GM19023 (cell line): ENCODE measurements around the gene DDX41.
"Not testable (repeated sequence)": the region's sequence is repeated elsewhere in the genome, so short reads cannot be mapped to it uniquely, and the experiment has no call there.

Source experiments
- ATAC-seq: cut with Tn5 transposase; IDR thresholded peaks from one replicate; pipeline ENCODE4 v1.9.1; 2021; ENCODE audit warnings: mild to moderate bottlenecking, moderate library complexity; ENCODE audit not compliant: unreplicated experiment

DDX41 gene

DNA sequence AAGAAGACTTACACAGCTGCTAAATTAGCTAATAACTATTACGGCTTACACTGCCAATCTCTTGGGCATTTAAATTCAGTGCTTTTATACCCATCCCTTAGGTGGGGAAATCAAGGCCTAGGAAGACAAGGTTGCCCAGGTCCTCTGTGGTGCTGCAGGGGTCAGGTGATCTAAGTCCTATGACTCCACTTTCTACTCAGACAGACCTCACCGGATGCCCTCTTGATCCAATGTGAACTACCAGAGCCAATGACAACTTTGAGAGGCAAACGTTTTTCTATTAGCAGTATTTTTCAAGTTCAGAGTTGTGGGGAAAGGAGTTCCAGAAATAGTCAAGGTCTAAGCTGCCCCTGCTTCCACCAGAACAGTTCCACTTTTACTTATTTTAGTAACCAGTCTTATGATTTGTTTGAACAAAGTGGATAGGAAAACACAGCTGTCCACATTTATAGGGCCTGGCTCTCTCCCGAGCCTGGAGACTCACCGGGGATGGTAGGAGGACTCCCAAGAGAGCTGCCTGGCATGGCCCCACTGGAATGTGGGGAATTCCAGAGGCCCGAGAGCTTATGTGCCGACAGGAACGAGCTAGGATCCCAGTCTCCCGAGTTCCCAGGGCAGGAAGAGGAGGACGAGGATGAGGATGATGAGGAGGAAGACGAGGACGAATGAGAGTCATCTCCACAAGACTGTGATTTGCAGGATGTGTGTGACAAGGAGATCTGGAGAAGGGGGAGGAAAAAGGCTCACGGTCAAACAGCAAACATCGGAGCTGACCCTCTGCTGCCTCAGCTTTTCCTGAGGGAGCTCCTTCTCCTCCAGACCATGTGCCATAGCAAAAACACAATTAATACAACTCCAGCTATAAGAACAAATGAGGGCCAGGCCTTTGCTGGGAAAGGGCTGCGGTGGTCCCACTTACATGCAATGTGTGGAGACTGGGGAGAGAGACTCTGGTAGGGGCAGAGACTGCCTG is 20.9 kb upstream of the DDX41 start:
- no peak for ATAC-seq

DNA sequence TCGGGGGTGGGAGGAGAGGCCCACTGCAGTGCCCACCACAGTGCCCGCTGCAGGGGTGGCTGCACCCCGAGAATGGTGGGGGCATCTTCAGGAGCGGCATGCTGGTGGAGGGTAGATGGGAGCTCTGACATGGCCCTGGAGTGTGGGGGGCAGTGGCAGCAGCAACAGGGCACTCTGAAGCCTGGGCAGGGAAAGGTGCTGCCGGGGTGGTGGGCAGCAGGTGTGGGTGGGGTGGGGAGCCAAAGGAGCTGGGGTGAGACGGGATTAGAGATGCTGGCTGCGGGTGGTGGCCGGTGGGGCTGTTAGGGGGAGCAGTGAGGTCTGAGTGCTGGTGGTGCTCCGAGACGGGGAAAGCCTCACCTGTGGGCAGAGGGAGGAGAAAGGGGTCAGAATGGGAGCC is 19.6 kb upstream of the DDX41 start:
- ATAC-seq: no peak

DNA sequence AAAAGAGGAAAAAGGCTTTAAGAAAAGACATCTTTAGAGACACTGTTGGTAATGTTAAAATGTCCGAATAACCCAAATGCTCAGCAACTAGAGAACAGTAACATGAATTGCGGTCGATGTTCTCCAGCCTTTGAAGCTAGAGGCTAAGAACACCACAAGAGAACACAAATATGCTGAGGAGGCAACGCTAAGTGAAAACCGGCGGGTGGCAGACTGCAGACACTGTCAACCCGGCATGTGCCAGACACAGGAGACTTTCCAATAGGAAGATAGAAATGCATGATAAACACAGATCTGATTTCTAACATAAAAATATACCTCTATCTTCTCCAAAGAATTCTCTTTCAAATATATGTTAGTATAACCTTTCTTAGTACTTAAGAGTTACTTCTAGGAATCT is 18.4 kb upstream of the DDX41 start:
- ATAC-seq: no peak

DNA sequence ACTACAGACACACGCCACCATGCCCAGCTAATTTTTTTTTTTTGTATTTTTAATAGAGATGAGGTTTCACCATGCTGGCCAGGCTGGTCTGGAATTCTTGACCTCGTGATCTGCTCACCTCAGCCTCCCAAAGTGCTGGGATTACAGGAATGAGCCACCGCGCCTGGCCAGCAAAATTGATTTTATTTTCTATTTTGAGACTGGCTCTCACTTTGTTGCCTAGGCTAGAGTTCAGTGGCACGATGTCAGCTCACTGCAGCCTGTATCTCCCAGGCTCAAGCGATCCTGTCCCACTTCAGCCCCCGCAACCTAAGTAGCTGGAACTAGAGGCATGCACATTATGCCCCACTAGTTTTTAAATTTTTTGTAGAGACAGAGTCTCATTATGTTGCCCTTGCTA is 17.7 kb upstream of the DDX41 start:
- ATAC-seq: not testable (repeated sequence)

DNA sequence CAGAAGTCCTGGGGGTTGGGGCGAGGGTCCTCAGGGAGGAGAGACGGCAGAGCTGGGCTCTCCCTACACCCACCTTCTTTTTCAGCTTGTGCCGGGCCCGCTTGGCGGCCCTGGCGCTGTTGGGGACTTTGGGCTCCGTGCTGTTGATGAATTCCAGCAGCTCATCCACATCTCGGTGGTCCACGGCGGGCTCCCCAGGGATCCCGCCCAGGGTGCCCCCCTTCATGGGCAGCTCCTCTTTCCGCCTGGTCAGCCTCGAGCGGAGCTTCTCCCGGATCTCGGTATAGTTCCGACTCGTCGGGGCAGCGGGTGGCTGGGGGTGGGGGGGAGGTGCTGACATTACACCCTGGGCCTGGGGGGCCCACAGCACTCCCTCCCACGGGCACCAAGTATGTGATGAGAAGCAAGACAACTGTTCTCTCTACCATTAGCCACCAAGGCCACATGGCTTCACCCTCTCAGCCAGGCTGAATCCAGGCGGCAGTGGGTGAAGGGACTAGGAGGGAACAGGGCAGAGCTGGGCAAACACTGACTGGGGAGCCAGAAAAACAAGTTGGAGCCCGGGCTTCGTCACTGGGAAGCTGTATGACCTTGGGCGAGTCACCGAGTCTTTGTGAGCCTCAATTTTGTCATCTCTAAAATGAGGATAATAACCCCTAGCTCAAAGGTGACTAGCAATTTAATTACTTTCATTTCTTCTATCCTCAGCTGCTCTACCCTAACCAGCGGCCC is 14.6 kb upstream of the DDX41 start:
- ATAC-seq: no peak

DNA sequence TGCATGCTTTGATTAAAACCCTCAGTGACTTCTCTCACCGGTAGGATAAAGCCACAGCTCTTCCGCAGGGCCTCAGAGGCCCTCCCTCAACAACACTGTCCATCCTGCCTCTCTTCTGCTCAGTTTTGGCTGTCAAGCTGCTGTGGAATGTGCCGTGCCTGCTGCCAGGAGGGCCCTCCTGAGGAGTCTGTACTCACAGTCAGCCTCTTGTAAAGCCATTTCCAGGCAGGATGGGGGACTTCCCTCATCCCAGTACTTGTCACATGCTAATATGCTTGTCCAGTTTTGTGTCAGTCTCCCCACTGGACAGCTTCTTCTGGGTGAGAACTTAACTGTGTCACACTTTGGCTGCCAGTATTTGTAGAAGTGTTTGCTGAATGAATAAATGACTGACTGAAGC is 13.9 kb upstream of the DDX41 start:
- no peak for ATAC-seq

DNA sequence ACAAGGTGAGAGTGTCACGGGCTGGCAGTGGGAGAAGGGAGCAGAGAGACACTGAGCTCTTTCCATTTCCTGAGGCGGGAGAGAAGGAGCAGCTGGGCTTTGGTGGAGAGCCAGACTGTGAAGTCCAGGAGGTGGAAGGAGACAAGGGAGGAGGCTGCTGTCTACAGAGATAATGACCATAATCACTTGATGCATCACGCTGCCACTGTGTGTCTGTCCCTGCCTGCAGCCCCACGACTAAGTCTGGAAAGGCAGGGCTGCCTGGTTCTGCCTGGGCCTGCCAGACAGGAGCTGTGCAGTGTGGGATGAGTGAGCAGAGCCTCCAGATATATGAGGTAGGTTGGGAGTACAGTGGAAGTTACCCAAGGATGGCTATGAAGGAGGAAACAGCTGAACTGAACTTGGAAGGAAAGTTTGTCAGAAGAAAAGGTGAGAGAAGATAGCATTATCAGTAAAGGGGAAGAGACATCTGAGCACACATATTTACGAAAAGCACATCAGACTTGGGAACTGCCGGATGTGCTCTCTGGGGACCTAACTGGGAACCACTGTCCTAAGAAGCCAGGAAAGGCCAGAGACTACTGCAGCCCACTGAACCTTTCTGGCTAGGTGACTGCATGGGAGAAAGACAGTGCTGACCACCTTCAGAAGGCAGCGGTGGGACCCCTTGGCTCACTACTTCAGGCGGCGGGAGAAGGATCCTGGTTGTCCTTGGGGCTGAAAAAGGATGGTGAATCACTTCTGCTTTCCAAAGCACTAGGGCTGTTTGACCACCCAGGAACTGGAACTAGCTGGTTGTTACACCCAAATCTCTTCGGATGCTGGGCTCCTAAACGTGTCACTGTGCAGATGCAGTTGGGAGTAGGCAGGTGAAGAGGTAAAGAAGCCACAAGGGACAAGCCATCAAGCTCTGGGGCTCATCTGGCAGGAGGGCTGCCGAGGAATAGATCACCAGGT is 12.8 kb upstream of the DDX41 start:
- no peak for ATAC-seq

DNA sequence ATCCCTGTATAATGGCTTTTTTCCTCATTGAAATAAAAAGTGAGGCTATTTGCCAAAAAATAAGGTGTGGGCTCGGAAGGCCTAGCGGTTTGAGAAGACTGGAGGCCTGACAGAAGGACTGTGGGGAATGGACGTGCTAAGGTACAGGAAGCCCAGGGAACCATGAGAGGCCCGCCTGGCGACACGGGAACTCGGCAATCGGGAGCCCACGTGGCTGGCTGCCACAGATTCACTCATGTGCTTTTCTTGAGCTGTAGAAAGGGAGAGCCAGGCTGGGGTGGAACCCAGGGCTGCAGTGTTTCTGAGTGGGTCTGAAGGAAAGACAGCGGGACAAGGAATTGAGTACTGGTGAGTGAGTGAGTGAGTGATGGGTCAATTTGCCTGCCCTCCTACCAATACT is 11.9 kb upstream of the DDX41 start:
- no peak for ATAC-seq

DNA sequence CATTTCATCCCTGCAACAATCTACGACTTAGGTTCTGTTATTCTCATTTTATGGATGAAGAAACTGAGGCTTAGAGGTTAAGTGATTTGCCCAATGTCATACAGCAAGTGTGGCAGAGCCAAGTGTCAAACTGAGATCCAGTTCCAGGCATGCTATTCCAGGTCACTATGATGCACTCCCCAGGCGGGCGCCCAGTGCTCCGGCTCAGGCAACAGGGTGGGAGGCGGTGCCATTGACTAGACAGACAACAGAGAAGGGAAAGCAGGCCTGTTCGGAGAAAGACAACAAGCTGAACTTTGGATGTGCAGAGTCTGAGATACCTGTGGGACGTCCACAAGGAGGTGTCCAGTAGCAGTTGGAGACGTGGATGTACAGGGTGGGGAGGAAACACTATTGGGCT is 10.8 kb upstream of the DDX41 start:
- no peak for ATAC-seq

DNA sequence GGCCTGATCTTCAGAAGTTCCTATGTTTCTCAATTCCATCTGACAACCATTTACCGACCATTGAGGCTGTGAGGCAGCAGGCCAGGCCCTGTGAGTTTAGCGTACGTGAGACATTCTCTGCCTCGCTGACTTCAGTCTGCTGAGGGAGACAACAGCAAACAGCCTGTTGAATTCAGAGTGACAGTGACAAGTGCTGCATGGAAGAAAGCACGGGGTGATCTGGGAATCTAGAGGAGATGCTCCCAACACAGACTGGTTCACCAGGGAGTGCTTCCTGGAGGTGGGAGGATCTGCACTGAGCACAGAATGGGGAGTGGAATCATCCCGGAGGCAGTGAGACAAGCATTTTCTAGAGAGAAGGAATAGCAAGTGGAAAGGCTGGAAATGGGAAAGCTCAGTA is 10.0 kb upstream of the DDX41 start:
- ATAC-seq: no peak

DNA sequence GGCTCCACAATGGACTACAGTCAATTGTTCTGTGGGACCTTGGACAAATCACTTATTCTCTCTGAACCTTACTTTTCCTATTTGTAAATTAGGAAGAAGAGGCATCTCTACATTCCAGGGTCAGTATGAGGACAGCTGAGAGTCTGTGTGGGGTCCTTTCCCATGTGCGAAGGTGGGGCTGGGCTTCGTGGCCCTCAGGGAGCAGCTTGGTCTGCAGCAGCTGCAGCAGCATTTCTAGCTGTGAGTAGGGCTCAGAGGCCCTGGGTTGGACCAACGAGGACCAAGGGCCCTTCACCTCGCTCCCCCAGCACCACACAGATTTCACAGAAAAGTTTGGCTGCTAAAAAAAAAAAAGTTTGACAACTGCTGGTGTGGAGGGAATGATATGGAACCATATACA is 9.4 kb upstream of the DDX41 start:
- ATAC-seq: no peak

DNA sequence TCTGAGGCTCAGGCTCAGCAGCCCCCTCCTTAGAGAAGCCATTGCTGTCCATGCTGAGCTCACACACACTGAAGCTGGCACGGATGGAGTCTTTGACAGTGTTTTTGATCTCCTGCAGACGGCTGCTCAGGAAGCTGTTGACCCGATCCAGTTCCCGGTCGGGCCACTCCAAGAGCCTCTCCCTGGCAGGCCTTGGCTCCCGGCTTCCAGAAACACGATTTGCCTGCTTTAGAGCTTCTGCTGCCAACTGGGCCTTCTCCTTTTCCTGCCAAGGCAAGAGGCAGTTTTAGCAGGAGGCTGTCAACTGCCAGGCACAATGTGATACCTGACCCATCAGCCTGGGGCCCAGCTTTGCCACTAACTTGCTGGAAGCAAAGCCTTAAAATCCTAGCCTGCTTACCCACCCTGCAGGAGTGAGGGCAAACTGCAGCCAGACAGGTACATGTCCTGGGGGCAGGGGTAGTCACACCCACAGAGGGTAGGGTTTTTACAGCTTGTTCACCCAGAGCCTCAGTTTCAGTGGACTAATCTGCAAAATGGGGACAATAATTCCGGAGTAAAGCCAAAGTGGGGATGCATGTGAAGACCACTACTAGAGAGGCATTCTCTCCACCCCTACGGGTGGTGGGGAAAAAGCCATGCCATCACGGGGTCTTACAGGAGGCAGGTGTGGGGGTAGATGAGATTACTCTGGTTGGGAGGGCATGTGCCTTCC is 8.3 kb upstream of the DDX41 start:
- no peak for ATAC-seq

DNA sequence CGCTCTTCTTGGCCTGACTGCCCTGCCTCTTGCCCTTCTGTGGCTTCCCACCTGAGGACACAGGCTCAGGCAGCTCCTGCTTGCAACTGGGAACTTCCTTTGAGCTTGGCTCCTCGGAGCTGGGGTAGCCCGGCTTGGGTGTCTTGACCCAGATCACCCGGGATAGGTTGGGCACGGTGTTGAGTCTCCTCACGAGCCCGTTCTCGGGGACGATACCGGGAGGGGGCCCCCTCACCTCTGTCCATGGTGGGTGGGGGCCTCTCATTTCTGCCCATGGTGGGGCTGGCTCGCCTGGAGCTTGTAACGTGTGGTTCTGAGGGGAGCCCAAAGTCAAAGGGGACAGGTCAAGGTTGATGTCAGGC is 7.8 kb upstream of the DDX41 start:
- ATAC-seq: no peak

DNA sequence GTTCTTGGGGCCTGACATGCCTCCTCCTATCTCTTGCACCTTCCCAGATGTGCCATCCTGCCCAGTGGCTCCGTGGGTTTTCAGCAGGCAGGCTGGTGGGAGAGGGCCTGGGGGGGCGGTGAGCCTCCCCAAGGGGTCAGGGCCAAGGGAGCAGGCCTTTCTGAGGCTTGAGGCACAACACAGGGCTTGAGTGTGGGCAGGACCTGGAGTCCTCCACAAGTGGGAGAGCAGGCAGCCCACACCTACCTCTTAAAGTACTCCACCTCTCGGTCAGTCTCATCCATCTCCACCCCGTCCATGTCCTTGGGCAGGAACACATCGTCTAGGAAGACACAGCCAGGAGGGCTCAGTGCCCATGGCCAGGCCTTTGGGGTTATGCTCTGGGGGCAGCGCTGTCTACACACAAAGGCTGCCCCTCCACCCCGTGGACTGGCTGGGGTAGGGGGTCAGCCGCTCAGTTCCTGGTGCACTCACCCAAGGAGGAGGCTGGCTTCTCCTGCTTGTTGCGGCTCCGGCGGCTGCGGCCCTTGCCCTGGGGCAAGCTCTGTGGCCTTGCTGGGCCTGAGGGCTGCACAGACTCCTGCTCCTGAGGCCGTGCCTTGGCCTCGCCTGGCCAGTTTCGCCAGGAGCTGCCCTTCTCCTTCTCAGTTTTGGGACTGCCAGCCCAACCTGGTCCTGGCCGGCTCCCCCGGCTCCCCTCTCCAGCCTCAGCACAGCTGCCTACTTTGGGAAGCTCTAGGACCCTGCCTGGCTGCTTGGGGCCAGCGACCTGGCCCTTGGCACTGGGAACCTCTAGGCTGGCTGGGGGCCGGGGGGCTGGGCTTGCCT is 7.2 kb upstream of the DDX41 start:
- ATAC-seq: no peak

DNA sequence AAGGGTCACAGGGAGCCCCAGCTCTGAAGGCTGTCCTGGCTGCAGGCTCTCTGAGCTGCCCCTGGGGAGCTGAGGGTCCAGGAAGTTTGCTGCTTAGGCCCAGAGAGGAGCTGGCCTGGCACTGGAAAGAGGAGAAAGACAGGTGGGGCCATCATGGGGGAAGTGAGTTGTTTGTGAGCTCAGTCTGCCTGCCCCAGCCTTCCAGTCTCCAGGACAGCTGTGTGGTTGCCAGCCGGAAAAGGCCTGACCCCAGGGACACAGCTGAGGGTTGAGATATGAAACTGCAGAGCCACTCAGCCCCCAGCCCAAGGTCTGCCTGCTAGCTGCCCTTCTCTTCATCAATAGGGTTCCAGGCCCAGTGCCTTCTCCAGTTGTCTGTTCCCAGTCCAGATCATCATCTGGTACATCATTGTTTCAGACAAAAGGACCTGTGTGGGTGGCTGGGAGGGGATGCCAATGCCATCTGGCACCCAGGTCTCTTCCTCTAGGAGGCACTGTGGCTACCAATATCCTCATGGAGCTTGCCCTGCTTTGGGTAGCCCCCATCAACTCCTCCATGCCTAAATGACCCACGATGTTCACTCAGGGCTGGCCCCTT is 4.3 kb upstream of the DDX41 start:
- no peak for ATAC-seq

DNA sequence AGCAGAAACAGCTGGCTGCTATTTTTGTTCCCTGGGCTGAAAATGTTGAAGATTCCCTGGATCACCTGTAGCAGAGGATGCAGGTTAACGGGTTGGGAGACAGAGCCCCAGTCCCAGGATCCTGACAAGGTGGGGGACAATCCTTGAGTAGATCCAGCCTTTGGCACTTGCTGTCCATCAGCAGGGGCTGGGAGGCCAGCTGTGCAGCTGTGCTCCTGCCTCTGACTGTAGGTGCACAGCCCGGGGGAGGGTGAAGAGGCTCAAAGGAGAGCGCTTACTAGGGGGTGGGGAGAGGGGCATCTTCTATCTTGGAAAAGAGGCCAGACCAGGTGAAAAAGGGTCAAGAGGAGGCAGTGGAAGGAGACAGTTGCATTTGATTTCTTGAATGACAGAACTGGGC is 3.5 kb upstream of the DDX41 start:
- ATAC-seq: no peak

DNA sequence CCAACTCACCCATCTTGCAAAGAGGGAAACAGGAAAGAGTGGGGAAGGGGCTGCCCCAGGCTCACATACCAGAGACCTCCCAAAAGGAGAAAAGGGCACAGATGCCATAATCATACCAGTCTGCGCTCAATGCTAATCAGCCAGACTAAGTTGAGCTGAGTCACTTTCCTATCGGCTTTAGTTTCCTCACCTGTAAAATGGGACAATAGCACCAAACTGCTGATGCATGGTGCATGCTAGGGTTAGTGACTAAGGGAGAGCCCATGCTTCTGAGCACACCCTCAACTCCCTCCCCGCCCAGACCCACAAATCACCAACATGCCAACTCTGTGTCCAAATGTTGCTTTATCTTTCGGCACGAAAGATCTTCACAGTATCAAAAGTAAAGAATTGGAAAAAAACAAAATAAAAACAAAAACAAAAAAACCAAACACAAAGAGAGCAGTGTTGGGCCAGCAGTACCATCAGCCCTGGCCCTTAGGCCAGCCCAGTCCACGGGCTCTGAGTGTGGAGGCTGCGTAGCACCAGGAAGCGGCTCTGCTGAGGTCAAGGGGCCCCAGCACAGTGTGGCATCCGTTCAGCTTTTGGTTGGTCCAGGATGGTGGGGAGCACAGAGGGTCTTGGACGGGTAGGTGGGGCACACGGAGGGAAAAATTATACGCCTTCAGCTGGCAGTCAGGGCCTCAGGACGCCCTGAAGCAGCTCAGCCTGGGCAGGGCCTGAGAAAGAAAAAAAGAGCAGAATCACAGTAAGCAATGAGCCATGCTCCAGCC is 2.9 kb upstream of the DDX41 start:
- no peak for ATAC-seq

DNA sequence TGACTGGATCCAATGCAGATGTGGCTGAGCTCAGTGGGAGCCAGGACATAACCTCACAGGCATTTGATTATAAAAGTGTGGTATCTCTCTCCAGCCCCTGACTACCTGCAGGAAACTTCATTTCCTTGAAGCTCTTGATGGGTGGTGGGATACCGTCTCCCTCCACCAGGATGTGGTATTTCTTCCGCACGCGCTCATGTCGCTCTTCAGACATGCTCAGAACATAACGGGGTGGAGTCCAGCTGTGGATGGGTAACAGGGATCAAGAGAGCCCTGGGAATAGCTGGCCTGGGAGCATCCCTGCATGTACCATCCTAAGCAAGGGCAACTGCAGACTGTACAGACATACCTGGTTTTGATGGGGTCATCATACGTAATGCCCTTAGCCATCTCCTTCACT is 1.2 kb downstream of the DDX41 start:
- no peak for ATAC-seq

DNA sequence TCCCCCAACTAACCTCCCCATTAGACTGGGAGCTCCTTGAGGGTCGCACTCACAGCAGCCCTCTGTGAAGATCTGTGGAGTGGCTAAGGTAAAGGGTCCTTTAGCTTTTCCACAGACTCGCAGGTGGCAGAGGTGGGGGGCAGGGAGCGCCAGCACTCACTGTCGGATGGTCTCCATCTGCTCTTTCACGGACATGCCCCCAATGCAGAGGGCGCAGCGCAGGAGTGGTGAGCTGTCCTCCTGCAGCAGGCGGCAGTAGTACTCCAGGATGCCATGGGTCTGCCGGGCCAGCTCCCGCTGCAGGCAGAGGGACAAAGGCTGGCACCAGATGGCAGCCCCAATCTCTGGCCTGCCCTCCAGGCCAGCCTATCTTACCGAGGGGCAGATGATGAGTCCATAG is 2.2 kb downstream of the DDX41 start:
- ATAC-seq: no peak
